ENCODE measurements around the gene RNGTT.

Gene RNGTT

GRCh38 chr6:88565836-88566235 lies 397.6 kb downstream of the RNGTT start:
- DNase-seq (ENCODE audit: low read depth in 2 of 3, low spot score in 1 of 3) = no peak

GRCh38 chr6:88565409-88565811 lies 398.0 kb downstream of the RNGTT start:
- no peak for DNase-seq (ENCODE audit: low read depth in 2 of 3, low spot score in 1 of 3)

- DNase-seq (ENCODE audit: low read depth in 2 of 3, low spot score in 1 of 3) = no peak
These were observed 400.2 kb downstream of the RNGTT start for GRCh38 chr6:88563277-88563625.

GRCh38 chr6:88562353-88563276 lies 400.8 kb downstream of the RNGTT start:
- DNase-seq (ENCODE audit: low read depth in 2 of 3, low spot score in 1 of 3) = no peak

GRCh38 chr6:88561954-88562315 lies 401.5 kb downstream of the RNGTT start:
- no peak for DNase-seq (ENCODE audit: low read depth in 2 of 3, low spot score in 1 of 3)

- no peak for DNase-seq (ENCODE audit: low read depth in 2 of 3, low spot score in 1 of 3)
These were observed 402.1 kb downstream of the RNGTT start for GRCh38 chr6:88561034-88561953.

Measured in stimulated activated CD4-positive, alpha-beta T cell treated with anti-CD3 and anti-CD28 coated beads, Interleukin-12 subunit alpha, Interleukin-12 subunit beta, amount 100 ng/mL, for 48 hours (primary cell).